HCT116 (cell line): ENCODE results near the gene PRKAG2.

Experiments
- EZH2 ChIP-seq: fragments of 200-600 bp; sonication (generic); IDR thresholded peaks from 2 replicates; pipeline ENCODE4 v1.6.1; 2017; ENCODE audit warnings: antibody characterized with exemption, mixed run types
- EZH2phosphoT487 ChIP-seq: fragments of 200-600 bp; IDR thresholded peaks from 2 replicates; pipeline ENCODE4 v1.6.1; 2018; ENCODE audit warnings: antibody characterized with exemption, borderline replicate concordance
- POLR2A ChIP-seq: IDR thresholded peaks from 2 replicates; pipeline ENCODE4 v1.7.0; 2011; ENCODE audit warnings: borderline replicate concordance; ENCODE audit not compliant: insufficient read depth, insufficient read length; ENCODE audit errors: extremely low read depth
- POLR2AphosphoS5 ChIP-seq: IDR thresholded peaks from 2 replicates; pipeline ENCODE4 v1.6.1; 2011; ENCODE audit warnings: mild to moderate bottlenecking, low read depth, low read length, moderate library complexity
- RAD21 ChIP-seq: IDR thresholded peaks from 2 replicates; pipeline ENCODE4 v1.6.1; 2012; ENCODE audit warnings: low read depth, mild to moderate bottlenecking
- YY1 ChIP-seq: IDR thresholded peaks from 2 replicates; pipeline ENCODE4 v1.6.1; 2011; ENCODE audit warnings: low read length, low read depth, moderate library complexity, mild to moderate bottlenecking; ENCODE audit not compliant: insufficient replicate concordance; ENCODE audit errors: extremely low read depth
- TF ChIP-seq, protein P1 (sequence below), 3 experiments: fragments of 200-600 bp in 1 of 3; sonication (generic) in 1 of 3; IDR thresholded peaks in 2 of 3; conservative IDR thresholded peaks in 1 of 3; 2 replicates each; pipeline ENCODE4 v1.5.1; 2012 to 2017; ENCODE audit warnings: low read depth in 2 of 3, low read length in 2 of 3, antibody characterized with exemption in 1 of 3, borderline replicate concordance in 1 of 3, control low read depth in 1 of 3, mild to moderate bottlenecking in 1 of 3, mixed read lengths in 1 of 3, mixed run types in 1 of 3, moderate library complexity in 1 of 3; ENCODE audit not compliant: insufficient read depth in 1 of 3
- TF ChIP-seq, protein P2 (sequence below): IDR thresholded peaks from 2 replicates; pipeline ENCODE4 v1.6.1; 2012; ENCODE audit warnings: low read depth

DNA sequence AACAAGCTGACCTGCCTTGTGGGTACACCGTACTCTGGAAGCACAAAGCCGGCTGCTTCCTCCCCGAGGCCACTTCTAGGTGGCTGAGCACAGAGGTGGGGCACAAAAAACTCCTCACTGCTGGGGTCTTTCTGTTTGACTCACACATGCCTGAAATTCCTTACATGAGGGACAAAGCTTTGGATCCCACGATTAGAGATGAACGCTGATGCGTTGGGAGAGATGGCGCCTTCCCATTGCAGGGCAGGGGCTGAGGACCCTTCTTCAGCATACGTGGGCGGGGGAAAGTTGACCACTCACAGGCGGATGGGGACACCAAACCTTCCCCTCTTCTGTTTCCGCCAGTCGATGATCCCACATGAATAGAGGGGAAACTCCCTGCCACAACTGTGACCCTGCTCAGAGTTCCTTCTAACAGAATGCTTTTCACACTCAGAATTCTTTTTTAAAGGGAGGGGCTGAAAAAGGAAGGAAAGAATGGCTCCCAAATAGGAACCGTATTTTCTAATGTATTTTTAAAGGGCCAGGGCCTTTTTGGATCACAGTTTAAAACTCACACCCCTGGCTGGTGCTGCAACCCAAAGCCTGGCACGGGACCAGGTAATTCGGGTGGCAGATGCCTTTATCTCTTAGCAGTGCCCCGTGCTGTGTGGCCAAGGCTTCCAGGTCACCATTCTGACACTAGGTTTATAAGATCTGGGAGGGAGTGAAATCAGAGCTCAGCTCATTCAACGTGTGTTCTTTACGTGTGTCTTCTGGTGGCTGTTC is 134.0 kb downstream of the PRKAG2 start:
- TF ChIP-seq, protein P1, sequence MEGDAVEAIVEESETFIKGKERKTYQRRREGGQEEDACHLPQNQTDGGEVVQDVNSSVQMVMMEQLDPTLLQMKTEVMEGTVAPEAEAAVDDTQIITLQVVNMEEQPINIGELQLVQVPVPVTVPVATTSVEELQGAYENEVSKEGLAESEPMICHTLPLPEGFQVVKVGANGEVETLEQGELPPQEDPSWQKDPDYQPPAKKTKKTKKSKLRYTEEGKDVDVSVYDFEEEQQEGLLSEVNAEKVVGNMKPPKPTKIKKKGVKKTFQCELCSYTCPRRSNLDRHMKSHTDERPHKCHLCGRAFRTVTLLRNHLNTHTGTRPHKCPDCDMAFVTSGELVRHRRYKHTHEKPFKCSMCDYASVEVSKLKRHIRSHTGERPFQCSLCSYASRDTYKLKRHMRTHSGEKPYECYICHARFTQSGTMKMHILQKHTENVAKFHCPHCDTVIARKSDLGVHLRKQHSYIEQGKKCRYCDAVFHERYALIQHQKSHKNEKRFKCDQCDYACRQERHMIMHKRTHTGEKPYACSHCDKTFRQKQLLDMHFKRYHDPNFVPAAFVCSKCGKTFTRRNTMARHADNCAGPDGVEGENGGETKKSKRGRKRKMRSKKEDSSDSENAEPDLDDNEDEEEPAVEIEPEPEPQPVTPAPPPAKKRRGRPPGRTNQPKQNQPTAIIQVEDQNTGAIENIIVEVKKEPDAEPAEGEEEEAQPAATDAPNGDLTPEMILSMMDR (IDR thresholded peaks at IDR 0.05 in 2 of 3, conservative IDR thresholded peaks at IDR 0.05 in 1 of 3; ENCODE audit: borderline replicate concordance in 1 of 3, insufficient read depth in 1 of 3, low read depth in 2 of 3, low read length in 2 of 3): no peak
- no peak for TF ChIP-seq POLR2A
- TF ChIP-seq POLR2AphosphoS5: no peak
- TF ChIP-seq RAD21: no peak
- no peak for TF ChIP-seq YY1
- TF ChIP-seq EZH2phosphoT487: no peak
- TF ChIP-seq EZH2: no peak
- TF ChIP-seq, protein P2, sequence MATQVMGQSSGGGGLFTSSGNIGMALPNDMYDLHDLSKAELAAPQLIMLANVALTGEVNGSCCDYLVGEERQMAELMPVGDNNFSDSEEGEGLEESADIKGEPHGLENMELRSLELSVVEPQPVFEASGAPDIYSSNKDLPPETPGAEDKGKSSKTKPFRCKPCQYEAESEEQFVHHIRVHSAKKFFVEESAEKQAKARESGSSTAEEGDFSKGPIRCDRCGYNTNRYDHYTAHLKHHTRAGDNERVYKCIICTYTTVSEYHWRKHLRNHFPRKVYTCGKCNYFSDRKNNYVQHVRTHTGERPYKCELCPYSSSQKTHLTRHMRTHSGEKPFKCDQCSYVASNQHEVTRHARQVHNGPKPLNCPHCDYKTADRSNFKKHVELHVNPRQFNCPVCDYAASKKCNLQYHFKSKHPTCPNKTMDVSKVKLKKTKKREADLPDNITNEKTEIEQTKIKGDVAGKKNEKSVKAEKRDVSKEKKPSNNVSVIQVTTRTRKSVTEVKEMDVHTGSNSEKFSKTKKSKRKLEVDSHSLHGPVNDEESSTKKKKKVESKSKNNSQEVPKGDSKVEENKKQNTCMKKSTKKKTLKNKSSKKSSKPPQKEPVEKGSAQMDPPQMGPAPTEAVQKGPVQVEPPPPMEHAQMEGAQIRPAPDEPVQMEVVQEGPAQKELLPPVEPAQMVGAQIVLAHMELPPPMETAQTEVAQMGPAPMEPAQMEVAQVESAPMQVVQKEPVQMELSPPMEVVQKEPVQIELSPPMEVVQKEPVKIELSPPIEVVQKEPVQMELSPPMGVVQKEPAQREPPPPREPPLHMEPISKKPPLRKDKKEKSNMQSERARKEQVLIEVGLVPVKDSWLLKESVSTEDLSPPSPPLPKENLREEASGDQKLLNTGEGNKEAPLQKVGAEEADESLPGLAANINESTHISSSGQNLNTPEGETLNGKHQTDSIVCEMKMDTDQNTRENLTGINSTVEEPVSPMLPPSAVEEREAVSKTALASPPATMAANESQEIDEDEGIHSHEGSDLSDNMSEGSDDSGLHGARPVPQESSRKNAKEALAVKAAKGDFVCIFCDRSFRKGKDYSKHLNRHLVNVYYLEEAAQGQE: no peak
